Activated T-cell treated with anti-CD3 and anti-CD28 coated beads, Interleukin-2, amount 50 U/mL, for 4 hours (primary cell): Measurements from ENCODE around the gene MTERF2. TPM values are rescaled to one million over a fixed set of nuclear protein-coding genes. Genes with fewer than 3 reads are reported as not detected.
"Not testable (repeated sequence)": the region's sequence is repeated elsewhere in the genome, so short reads cannot be mapped to it uniquely, and the experiment has no call there.

ENCODE experiments used
- ATAC-seq, 2 donors: fragments of 200-7000 bp; cut with Tn5 transposase; one replicate each; pipeline ENCODE4 v1.10.0; 2021
- DNase-seq: peaks from one replicate; pipeline ENCODE4 v3.0.0-alpha.2; 2020
- H3K27me3 Mint-ChIP-seq: one replicate; pipeline ENCODE4 v1.8.0; 2021; ENCODE audit warnings: low read depth, mixed read lengths
- H3K36me3 Mint-ChIP-seq: one replicate; pipeline ENCODE4 v1.8.0; 2022; ENCODE audit warnings: mixed read lengths; ENCODE audit not compliant: insufficient read depth
- H3K4me1 Mint-ChIP-seq: one replicate; pipeline ENCODE4 v1.8.0; 2021; ENCODE audit warnings: low read depth, mixed read lengths
- H3K4me3 Mint-ChIP-seq: one replicate; pipeline ENCODE4 v1.8.0; 2021; ENCODE audit warnings: mild to moderate bottlenecking, moderate library complexity, mixed read lengths
- H3K9me3 Mint-ChIP-seq: one replicate; pipeline ENCODE4 v1.8.0; 2021; ENCODE audit warnings: mixed read lengths
- total RNA-seq, 3 donors: library from RNA; stranded (reverse); gene quantifications; one replicate each; pipeline ENCODE4 v1.2.1, GENCODE V29; 2021

MTERF2 gene
- total RNA-seq: 1 to 10 TPM; 3.5 to 4.1 (median 3.8) TPM

- no peaks in the 10 kb centered on the region for H3K27me3 Mint-ChIP-seq
- peaks cover 44% of the 10 kb centered on the region for H3K4me1 Mint-ChIP-seq
- peak; percentile 96 to 97 for ATAC-seq
- H3K9me3 Mint-ChIP-seq: peaks cover 11% of the 10 kb centered on the region
- H3K4me3 Mint-ChIP-seq: peak within 1 kb of the TSS; percentile 92
- peaks cover 23% of the 10 kb centered on the region for H3K36me3 Mint-ChIP-seq
- DNase-seq: peak; percentile 65
These were observed at the start of gene MTERF2 for GRCh38 chr12:106986625-106987389. Gene MTERF2 (minus strand): TSS chr12:106987146. CDS start chr12:106978714, 8,432 bp downstream.

- Mint-ChIP-seq H3K4me1 (peaks cover 33% of the 10 kb centered on the region), H3K4me3 (no peak overlapping the region), H3K36me3 (peaks cover 30% of the 10 kb centered on the region), H3K9me3 (peaks cover 9% of the 10 kb centered on the region), H3K27me3 (no peaks in the 10 kb centered on the region)
- DNase-seq (no peak), ATAC-seq (no peak)
These were observed 48.8 kb upstream of the MTERF2 start for GRCh38 chr12:107035733-107036132.

- H3K4me1 Mint-ChIP-seq: peaks cover 44% of the 10 kb centered on the region
- H3K4me3 Mint-ChIP-seq: no peak overlapping the region
- DNase-seq (no peak), ATAC-seq (no peak)
- H3K36me3 Mint-ChIP-seq: peaks cover 27% of the 10 kb centered on the region
- no peaks in the 10 kb centered on the region for H3K27me3 Mint-ChIP-seq
- H3K9me3 Mint-ChIP-seq: peaks cover 6% of the 10 kb centered on the region
These were observed 47.1 kb upstream of the MTERF2 start for GRCh38 chr12:107033758-107034739.

- Mint-ChIP-seq H3K27me3 (no peaks in the 10 kb centered on the region), H3K36me3 (peaks cover 21% of the 10 kb centered on the region), H3K9me3 (peaks cover 6% of the 10 kb centered on the region), H3K4me3 (no peak overlapping the region), H3K4me1 (peaks cover 52% of the 10 kb centered on the region)
- DNase-seq: no peak
- ATAC-seq: no peak
These were observed 45.3 kb upstream of the MTERF2 start for GRCh38 chr12:107032266-107032665.

DNA sequence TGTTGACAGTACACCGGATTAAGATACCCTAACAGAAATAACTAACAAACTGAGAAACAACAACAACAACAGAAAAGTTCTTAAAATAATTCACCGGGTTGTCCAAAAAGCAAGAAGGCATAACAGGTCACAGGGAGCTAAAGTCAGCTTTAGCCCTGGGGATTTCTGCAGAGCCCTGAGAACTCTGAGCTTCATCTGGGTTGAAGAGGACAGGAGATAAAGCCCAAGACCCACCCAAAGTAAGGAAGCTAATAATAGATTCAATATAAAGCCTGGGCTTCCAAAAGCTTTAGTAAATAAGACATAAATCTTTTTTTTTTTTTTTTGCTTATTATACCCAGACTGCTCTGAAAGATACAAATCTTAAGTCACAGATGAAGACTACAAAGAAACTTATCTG lies 44.1 kb upstream of the MTERF2 start:
- peaks cover 60% of the 10 kb centered on the region for H3K4me1 Mint-ChIP-seq
- no peaks in the 10 kb centered on the region for H3K9me3 Mint-ChIP-seq
- DNase-seq (no peak), ATAC-seq (no peak)
- H3K27me3 Mint-ChIP-seq: no peaks in the 10 kb centered on the region
- H3K4me3 Mint-ChIP-seq: no peak overlapping the region
- peaks cover 13% of the 10 kb centered on the region for H3K36me3 Mint-ChIP-seq

- DNase-seq (no peak), ATAC-seq (no peak)
- Mint-ChIP-seq H3K4me1 (peaks cover 60% of the 10 kb centered on the region), H3K9me3 (no peaks in the 10 kb centered on the region), H3K4me3 (no peak overlapping the region), H3K27me3 (no peaks in the 10 kb centered on the region), H3K36me3 (peaks cover 8% of the 10 kb centered on the region)
These were observed 42.1 kb upstream of the MTERF2 start for GRCh38 chr12:107029081-107029480.

- H3K9me3 Mint-ChIP-seq: no peaks in the 10 kb centered on the region
- peaks cover 58% of the 10 kb centered on the region for H3K4me1 Mint-ChIP-seq
- H3K27me3 Mint-ChIP-seq: no peaks in the 10 kb centered on the region
- H3K4me3 Mint-ChIP-seq: peak overlapping the region; percentile 27
- peaks cover 2% of the 10 kb centered on the region for H3K36me3 Mint-ChIP-seq
- no peak for DNase-seq
- ATAC-seq: peak; percentile 80 to 91
These were observed 40.7 kb upstream of the MTERF2 start for GRCh38 chr12:107027636-107028053.

DNA sequence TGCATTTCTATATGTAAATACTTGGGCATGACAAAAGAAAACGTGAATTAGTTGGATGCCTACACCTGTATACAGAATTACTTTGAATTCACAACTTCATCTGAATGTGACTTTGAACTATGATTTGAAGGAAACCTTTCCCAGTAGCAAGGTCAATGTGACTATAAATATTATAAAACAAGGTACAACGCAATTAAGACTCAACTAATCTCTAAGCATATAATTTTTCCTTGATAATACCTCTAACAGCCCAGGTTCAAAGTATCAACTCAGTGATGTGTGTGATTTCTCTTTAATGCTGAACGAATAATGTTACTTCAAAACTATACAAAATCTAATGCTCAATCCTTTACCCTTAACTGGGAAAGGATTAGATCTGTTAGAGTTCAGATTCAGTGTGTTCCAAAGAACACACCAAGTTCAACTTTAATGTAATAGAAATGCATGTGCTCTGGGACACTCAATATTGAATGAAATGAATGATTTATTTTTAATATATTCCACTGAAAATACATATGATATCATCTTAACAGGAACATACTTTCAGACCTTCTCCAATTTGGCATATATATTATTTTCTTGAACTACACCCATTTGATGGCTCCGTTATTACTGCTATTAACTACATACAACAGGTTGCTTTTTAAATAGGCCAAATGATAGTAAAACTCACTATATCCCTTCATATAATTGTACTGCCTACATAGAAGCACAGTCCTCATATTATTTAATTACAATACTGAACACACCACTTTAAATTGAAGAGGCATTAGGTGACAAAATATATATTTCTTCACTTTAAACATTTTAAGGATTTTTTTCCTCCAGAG lies 40.1 kb upstream of the MTERF2 start:
- Mint-ChIP-seq H3K9me3 (no peaks in the 10 kb centered on the region), H3K4me3 (peak overlapping the region; percentile 27), H3K27me3 (no peaks in the 10 kb centered on the region), H3K4me1 (peaks cover 54% of the 10 kb centered on the region), H3K36me3 (no peaks in the 10 kb centered on the region)
- ATAC-seq: no peak
- DNase-seq: no peak

- not testable (repeated sequence) for H3K9me3 Mint-ChIP-seq, ATAC-seq
- H3K4me1 Mint-ChIP-seq: peaks cover 50% of the 10 kb centered on the region
These were observed 39.4 kb upstream of the MTERF2 start for GRCh38 chr12:107026356-107026755.

DNA sequence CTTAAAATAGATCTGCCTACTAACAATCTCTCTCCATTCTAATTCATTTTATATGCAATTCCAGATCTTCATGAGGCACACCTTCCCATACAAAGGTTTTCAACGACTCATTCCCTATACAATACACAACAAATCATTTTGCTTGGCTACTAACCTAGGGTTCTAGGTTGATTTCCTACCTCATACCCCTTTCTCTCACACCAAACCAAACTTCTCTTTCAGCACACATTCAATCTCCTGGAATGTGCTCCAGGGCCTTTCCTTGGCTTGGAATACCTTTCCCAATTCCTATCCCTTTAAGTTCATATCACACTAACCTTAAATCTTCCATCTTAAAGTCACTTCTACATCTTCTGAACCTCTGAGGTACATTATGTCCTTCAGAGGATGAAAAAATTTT lies 38.7 kb upstream of the MTERF2 start:
- H3K4me3 Mint-ChIP-seq: no peak overlapping the region
- H3K4me1 Mint-ChIP-seq: peaks cover 44% of the 10 kb centered on the region
- DNase-seq: no peak
- peaks cover 5% of the 10 kb centered on the region for H3K36me3 Mint-ChIP-seq
- no peaks in the 10 kb centered on the region for H3K9me3 Mint-ChIP-seq
- no peaks in the 10 kb centered on the region for H3K27me3 Mint-ChIP-seq
- ATAC-seq: no peak

More at GRCh38 chr12:107026356-107026755, 39.4 kb upstream of the MTERF2 start:
- H3K4me3 Mint-ChIP-seq, DNase-seq, H3K36me3 Mint-ChIP-seq, H3K27me3 Mint-ChIP-seq: not testable (repeated sequence)

DNA sequence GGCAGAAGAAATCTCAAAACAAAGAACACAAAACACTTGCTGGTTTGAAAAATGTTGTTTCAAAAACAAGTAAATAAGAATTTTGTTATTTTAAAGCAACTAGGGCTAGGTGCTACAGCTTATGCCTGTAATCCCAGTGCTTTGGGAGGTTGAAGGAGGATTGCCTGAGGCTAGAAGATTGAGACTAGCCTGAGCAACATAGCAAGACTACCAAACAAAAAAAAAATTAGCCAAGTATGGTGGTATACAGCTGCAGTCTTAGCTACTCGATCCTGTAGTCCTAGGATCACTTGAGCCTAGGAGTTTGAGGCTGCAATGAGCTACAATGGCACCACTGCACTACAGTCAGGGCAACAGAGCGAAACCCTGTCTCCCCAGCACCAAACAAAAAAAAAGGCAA lies 32.6 kb upstream of the MTERF2 start:
- Mint-ChIP-seq H3K4me3 (no peak overlapping the region), H3K27me3 (no peaks in the 10 kb centered on the region), H3K36me3 (peaks cover 28% of the 10 kb centered on the region), H3K4me1 (peaks cover 4% of the 10 kb centered on the region), H3K9me3 (no peaks in the 10 kb centered on the region)
- no peak for DNase-seq
- ATAC-seq: no peak

GRCh38 chr12:107017042-107017441 lies 30.1 kb upstream of the MTERF2 start:
- H3K4me3 Mint-ChIP-seq: no peak overlapping the region
- DNase-seq (no peak), ATAC-seq (no peak)
- H3K9me3 Mint-ChIP-seq: no peaks in the 10 kb centered on the region
- H3K36me3 Mint-ChIP-seq: peaks cover 33% of the 10 kb centered on the region
- no peaks in the 10 kb centered on the region for H3K4me1 Mint-ChIP-seq
- H3K27me3 Mint-ChIP-seq: no peaks in the 10 kb centered on the region

- H3K9me3 Mint-ChIP-seq: no peaks in the 10 kb centered on the region
- H3K27me3 Mint-ChIP-seq: no peaks in the 10 kb centered on the region
- H3K4me3 Mint-ChIP-seq: no peak overlapping the region
- no peak for ATAC-seq
- H3K36me3 Mint-ChIP-seq: peaks cover 22% of the 10 kb centered on the region
- no peak for DNase-seq
- no peaks in the 10 kb centered on the region for H3K4me1 Mint-ChIP-seq
These were observed 27.1 kb upstream of the MTERF2 start for GRCh38 chr12:107014055-107014454.
